ENCODE measurements around the gene CDH5. TPM values are rescaled to one million over a fixed set of nuclear protein-coding genes. Genes with fewer than 3 reads are reported as not detected.

CDH5 gene
- total and polyA plus RNA-seq, 7 donors, result 0.60 to 26.0 (median 12.6) TPM

DNA sequence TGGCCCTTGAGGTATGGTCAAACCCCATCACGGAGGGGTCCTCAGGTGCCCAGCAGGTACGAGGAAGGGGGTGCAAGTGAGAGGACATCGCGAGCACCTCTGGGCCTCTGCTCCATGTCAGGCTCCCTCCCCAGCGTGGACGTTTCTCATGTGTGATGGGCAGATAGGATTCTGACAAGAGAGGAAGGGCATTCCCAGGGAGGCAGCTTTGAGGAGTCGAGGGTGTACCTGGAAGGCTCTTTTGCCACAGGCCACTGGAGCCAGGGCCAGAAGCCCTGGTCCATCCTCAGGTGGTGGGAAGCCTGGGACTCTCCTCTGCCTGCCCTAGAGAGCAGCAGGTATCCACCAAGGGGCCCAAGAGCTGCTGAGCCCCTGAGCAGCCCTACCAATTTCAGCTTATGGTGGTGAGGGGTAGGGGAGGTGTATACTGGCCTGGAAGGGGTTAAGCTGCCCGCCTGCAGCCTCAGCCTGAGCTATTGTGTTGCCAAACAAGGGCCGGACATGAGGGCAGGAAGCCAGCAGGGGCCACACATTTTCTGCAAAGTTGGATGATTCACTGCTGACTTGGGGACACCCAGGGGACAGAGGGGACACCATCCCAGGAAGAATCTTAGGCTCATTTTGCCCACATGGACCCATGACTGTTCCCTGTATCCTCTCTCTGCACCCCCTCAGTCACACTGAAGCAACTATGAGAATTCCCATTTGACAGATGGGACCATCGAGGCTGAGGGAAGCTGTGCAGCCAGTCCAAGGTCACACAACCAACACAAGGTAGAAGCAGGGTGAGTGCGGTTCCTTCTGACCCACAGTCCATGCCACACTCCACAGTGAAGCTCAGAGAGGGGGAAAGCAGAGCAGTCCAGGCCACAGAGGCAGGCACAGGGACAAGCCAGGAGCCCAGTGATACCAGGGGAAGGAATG lies 1.7 kb downstream of the CDH5 start:
- intact Hi-C loops (cut with DNase I), result no loop called here
- Histone ChIP-seq H3K9me3 (no peaks in the 10 kb centered on the region), H3K27ac (peak overlapping the region; percentile 35 to 71 (median 45)), H3K27me3 (peaks cover 0 to 16% (median 0%) of the 10 kb centered on the region in 3 donors), H3K36me3 (no peaks in the 10 kb centered on the region), H3K4me1 (peaks cover 0 to 8% (median 8%) of the 10 kb centered on the region in 4 donors), H3K4me3 (peak overlapping the region in 3 of 4 donors; percentile 25 to 33 (median 27))
- DNase-seq, result no peak
- 77 to 80% methylated on average over 11 of the region's 11 CpGs for WGBS, 2 donors
- TF ChIP-seq POLR2AphosphoS5 (IDR thresholded peaks at IDR 0.05) (no peak), EP300 (IDR thresholded peaks at IDR 0.05) (no peak), POLR2A (IDR thresholded peaks at IDR 0.05) (no peak), CTCF (IDR thresholded peaks at IDR 0.05) (no peak)

DNA sequence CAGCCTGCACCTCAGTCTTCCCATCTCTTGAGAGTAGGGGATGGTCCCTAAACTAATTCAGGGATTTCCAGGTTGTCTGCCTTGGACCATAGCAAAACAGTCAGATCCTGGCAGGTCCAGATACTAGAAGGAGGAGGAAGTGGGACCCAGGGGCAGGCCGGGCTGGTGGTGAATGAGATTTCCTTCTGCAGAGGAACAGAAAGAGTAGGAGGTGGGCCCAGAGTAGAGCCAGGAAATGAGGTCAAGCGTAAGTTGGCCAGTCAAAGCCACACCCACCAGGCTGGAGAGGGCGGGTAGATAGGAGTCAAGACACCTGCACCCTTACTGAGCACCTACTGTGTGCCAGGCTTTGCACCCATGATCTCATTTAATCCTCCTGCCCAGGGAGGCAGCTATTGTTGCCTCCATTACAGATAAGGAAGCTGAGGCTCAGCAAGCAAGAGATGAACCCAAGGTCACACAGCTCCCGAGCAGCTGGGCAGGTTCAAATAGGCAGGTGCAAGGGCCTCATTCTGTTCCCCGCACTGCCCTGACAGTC lies 2.6 kb downstream of the CDH5 start:
- peak overlapping the region in 2 of 4 donors; percentile 38 to 43 for H3K27ac ChIP-seq

GRCh38 chr16:66370786-66371684 lies 4.5 kb downstream of the CDH5 start:
- Histone ChIP-seq H3K9me3 (no peaks in the 10 kb centered on the region), H3K27ac (peak overlapping the region in 2 of 4 donors; percentile 7 to 28), H3K4me3 (no peak overlapping the region), H3K36me3 (no peaks in the 10 kb centered on the region), H3K4me1 (peaks cover 0 to 3% (median 0%) of the 10 kb centered on the region in 4 donors), H3K27me3 (peaks cover 0 to 6% (median 0%) of the 10 kb centered on the region in 3 donors)
- TF ChIP-seq CTCF (IDR thresholded peaks at IDR 0.05) (no peak), POLR2AphosphoS5 (IDR thresholded peaks at IDR 0.05) (no peak), POLR2A (IDR thresholded peaks at IDR 0.05) (no peak), EP300 (IDR thresholded peaks at IDR 0.05) (no peak)
- 71 to 76% methylated on average over 9 of the region's 9 CpGs for WGBS, 2 donors
- intact Hi-C loops (cut with DNase I), result no loop called here
- DNase-seq, result no peak

More for the DNA sequence above, 2.6 kb downstream of the CDH5 start:
- no peak for TF ChIP-seq CTCF (IDR thresholded peaks at IDR 0.05)
- TF ChIP-seq POLR2AphosphoS5 (IDR thresholded peaks at IDR 0.05), result peak in 1 of 4 donors; percentile 48
- intact Hi-C loops (cut with DNase I), result no loop called here
- H3K27me3 ChIP-seq, result peaks cover 0 to 11% (median 0%) of the 10 kb centered on the region in 3 donors
- no peak for DNase-seq
- H3K36me3 ChIP-seq, result no peaks in the 10 kb centered on the region
- peak overlapping the region in 1 of 4 donors; percentile 25 for H3K4me3 ChIP-seq
- 60 to 72% methylated on average over 5 of the region's 5 CpGs for WGBS, 2 donors
- H3K4me1 ChIP-seq, result peaks cover 0 to 7% (median 6%) of the 10 kb centered on the region in 4 donors
- no peaks in the 10 kb centered on the region for H3K9me3 ChIP-seq

DNA sequence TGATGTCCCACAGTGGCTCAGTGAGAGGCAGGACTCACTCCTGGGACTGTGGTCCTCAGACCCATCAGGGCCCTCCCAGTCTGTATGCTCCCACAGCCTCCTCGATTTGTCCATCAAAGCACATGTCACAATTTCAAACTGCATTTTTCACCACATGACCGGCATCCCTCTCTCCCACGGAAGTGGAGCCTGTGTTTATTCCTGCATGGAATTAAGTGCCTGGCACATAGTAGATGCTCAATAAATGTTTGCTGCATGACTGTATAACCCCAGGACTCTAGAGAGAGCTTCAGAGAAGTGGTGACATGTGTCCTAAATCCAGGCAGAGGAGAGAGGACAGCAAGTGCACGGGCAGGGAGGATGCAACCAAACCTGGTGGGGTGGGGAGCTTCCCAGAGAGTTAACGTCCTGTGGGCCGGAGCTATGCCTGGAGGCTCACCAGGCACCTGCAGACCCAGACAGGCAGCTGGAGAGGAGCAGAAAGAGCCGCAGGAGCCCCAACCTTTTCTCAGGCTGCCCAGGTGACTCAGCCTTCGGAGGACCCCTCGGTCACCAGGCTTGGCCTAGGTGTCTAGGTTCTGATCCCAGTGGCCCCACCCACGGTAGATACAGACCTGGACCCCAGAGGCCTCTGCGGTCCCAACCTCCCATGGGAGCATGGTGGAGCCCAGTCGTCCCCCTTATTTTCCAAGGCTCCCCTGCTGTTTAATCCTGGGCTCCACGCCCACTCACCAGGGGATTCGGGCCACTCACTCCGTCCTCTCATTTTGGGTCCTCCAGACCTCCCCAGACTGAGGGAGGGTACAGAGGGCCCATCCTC lies 5.8 kb downstream of the CDH5 start:
- WGBS, 2 donors, result 88 to 89% methylated on average over 15 of the region's 15 CpGs
- Histone ChIP-seq H3K27ac (peak overlapping the region in 1 of 4 donors; percentile 7), H3K9me3 (no peaks in the 10 kb centered on the region), H3K4me1 (no peaks in the 10 kb centered on the region), H3K4me3 (no peak overlapping the region), H3K27me3 (no peaks in the 10 kb centered on the region), H3K36me3 (no peaks in the 10 kb centered on the region)
- intact Hi-C loops (cut with DNase I), result no loop called here
- TF ChIP-seq POLR2AphosphoS5 (IDR thresholded peaks at IDR 0.05) (no peak), EP300 (IDR thresholded peaks at IDR 0.05) (no peak), CTCF (IDR thresholded peaks at IDR 0.05) (no peak), POLR2A (IDR thresholded peaks at IDR 0.05) (no peak)
- DNase-seq, result peak; percentile 39
